GM21528 (cell line): ENCODE results near the gene LEUTX.
"Not testable (repeated sequence)": the region's sequence is repeated elsewhere in the genome, so short reads cannot be mapped to it uniquely, and the experiment has no call there.

Experiments
- ATAC-seq: cut with Tn5 transposase; IDR thresholded peaks from one replicate; pipeline ENCODE4 v1.9.1; 2021; ENCODE audit warnings: mild to moderate bottlenecking, moderate library complexity; ENCODE audit not compliant: unreplicated experiment, low FRiP score

Gene LEUTX

GRCh38 chr19:39778763-39779162 lies at the start of gene LEUTX:
LEUTX (plus strand) TSS chr19:39778854; CDS start chr19:39778921, 67 bp downstream.
- no peak for ATAC-seq

- no peak for ATAC-seq
Observed at GRCh38 chr19:39729594-39729993, 49.1 kb upstream of the LEUTX start.

- no peak for ATAC-seq
Observed at GRCh38 chr19:39731685-39732084, 47.0 kb upstream of the LEUTX start.

- no peak for ATAC-seq
Observed at GRCh38 chr19:39733841-39734240, 44.8 kb upstream of the LEUTX start.

- no peak for ATAC-seq
Observed at GRCh38 chr19:39735688-39736087, 43.0 kb upstream of the LEUTX start.

- no peak for ATAC-seq
Observed at GRCh38 chr19:39736088-39736487, 42.6 kb upstream of the LEUTX start.

- ATAC-seq, result no peak
Observed at GRCh38 chr19:39737351-39737750, 41.3 kb upstream of the LEUTX start.

- no peak for ATAC-seq
Observed at GRCh38 chr19:39737891-39738290, 40.8 kb upstream of the LEUTX start, which contains the start of gene CLC. CLC (minus strand) TSS chr19:39738029; CDS start chr19:39737952, 77 bp downstream.

- ATAC-seq, result no peak
Observed at GRCh38 chr19:39738814-39739213, 39.8 kb upstream of the LEUTX start.

GRCh38 chr19:39740395-39740794 lies 38.3 kb upstream of the LEUTX start:
- ATAC-seq, result no peak

- ATAC-seq, result no peak
Observed at GRCh38 chr19:39745643-39746042, 33.0 kb upstream of the LEUTX start.

GRCh38 chr19:39746836-39747529 lies 31.7 kb upstream of the LEUTX start:
- ATAC-seq, result no peak

GRCh38 chr19:39749981-39750380 lies 28.7 kb upstream of the LEUTX start:
- no peak for ATAC-seq

GRCh38 chr19:39752390-39752789 lies 26.3 kb upstream of the LEUTX start:
- ATAC-seq, result no peak

GRCh38 chr19:39752795-39753194 lies 25.9 kb upstream of the LEUTX start:
- no peak for ATAC-seq

- ATAC-seq, result no peak
Observed at GRCh38 chr19:39754544-39754943, 24.1 kb upstream of the LEUTX start.

- no peak for ATAC-seq
Observed at GRCh38 chr19:39754971-39755370, 23.7 kb upstream of the LEUTX start.

GRCh38 chr19:39759457-39760184 lies 19.0 kb upstream of the LEUTX start:
- no peak for ATAC-seq

- ATAC-seq, result not testable (repeated sequence)
Observed at GRCh38 chr19:39761851-39762250, 16.8 kb upstream of the LEUTX start.

GRCh38 chr19:39765091-39766076 lies 13.3 kb upstream of the LEUTX start:
- no peak for ATAC-seq

GRCh38 chr19:39768334-39768733 lies 10.3 kb upstream of the LEUTX start:
- ATAC-seq, result no peak
